GM10266 (cell line): ENCODE measurements around the gene HNRNPA3.
"Not testable (repeated sequence)": the region's sequence is repeated elsewhere in the genome, so short reads cannot be mapped to it uniquely, and the experiment has no call there.

Experiments
- DNase-seq: peaks from one replicate; pipeline ENCODE4 v3.0.0; 2012; ENCODE audit errors: extremely low spot score
- TF ChIP-seq, protein P1 (sequence below): IDR thresholded peaks from 2 replicates; pipeline ENCODE4 v1.5.1; 2012; ENCODE audit warnings: mild to moderate bottlenecking, low read depth; ENCODE audit not compliant: control insufficient read depth, insufficient read depth; ENCODE audit errors: missing control alignments

Gene HNRNPA3

DNA sequence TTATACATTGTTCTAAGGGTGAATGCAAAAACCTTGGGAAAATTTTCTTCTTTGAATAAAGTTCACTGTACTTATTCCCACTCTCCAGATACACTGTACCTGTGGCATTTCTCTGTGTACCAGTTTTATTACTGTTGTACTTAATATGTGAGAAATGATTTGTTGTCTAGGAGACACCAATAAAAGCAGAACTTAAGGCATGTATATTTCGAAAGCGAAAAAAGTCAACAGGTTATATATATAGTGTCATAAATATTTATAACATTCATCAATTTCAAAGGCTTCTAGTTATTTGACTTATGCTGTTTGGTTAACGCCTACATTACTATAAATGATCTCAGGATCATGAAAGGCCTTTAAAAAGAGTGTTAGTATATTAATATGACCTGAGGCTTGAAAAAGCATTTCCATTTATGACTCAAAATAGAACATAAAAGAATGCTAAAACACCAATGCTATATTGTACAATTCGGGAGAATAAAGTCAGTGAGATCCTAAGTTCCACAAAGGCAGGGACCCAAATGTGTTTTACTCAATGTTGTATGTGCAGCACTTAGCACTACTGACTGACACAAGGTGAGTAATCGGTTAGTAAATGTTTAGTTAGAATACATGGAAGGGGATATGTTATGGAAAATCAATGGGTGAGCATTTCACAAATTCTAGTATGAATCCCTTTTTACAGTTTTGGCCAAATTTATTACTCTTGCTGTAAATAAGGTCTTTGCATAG, 32.2 kb upstream of the HNRNPA3 start:
- DNase-seq = no peak
- TF ChIP-seq, protein P1, sequence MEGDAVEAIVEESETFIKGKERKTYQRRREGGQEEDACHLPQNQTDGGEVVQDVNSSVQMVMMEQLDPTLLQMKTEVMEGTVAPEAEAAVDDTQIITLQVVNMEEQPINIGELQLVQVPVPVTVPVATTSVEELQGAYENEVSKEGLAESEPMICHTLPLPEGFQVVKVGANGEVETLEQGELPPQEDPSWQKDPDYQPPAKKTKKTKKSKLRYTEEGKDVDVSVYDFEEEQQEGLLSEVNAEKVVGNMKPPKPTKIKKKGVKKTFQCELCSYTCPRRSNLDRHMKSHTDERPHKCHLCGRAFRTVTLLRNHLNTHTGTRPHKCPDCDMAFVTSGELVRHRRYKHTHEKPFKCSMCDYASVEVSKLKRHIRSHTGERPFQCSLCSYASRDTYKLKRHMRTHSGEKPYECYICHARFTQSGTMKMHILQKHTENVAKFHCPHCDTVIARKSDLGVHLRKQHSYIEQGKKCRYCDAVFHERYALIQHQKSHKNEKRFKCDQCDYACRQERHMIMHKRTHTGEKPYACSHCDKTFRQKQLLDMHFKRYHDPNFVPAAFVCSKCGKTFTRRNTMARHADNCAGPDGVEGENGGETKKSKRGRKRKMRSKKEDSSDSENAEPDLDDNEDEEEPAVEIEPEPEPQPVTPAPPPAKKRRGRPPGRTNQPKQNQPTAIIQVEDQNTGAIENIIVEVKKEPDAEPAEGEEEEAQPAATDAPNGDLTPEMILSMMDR = no peak

DNA sequence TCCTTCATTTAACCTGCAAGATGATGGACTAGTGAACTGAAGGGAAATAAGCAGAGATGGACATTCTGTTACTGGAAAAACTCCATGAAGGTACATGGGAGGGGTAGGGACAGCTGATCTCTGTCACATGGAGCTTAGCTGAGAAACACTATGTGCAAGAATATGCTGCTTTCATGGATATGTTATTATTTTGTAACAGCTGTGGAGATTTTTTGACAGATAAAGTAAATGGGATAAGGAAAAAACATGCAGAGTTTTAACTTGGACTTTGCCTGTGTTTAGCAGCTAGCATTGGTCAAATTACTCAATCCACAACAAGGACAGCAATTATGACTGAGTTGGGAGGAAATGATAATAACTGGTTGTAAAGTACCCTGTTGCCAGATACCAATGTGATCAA, 28.7 kb upstream of the HNRNPA3 start:
- TF ChIP-seq, protein P1 = no peak

DNA sequence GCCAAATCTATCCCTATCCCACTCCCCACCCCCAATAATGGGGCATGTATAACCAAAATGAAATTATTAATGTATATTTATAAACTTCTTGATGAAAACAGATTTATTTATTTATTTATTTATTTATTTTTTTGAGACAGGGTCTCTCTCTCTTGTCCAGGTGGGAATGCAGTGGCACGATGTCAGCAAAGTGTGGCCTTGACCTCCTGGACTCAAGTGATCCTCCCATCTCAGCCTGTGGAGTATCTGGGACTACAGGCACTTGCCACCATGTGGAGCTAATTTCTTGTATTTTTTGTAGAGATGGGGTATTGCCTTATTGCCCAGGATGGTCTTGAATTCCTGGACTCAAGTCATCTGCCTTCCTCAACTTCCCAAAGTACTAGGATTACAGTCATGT, 28.0 kb upstream of the HNRNPA3 start:
- no peak for DNase-seq
- TF ChIP-seq, protein P1 = no peak

More for the DNA sequence above, 28.7 kb upstream of the HNRNPA3 start:
- DNase-seq = no peak

DNA sequence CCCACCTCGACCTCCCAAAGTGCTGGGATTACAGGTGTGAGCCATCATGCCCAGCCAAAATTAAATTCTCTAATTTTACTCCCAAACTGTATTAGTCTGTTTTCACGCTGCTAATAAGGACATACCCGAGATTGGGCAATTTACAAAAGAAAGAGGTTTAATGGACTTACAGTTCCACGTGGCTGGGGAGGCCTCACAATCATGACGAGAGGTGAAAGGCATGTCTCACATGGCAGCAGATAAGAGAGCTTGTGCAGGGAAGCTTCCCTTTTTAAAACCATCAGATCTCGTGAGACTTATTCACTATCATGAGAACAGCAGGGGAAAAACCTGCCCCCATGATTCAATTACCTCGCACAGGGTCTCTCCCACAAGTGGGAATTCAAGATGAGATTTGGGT, 26.6 kb upstream of the HNRNPA3 start:
- not testable (repeated sequence) for DNase-seq

DNA sequence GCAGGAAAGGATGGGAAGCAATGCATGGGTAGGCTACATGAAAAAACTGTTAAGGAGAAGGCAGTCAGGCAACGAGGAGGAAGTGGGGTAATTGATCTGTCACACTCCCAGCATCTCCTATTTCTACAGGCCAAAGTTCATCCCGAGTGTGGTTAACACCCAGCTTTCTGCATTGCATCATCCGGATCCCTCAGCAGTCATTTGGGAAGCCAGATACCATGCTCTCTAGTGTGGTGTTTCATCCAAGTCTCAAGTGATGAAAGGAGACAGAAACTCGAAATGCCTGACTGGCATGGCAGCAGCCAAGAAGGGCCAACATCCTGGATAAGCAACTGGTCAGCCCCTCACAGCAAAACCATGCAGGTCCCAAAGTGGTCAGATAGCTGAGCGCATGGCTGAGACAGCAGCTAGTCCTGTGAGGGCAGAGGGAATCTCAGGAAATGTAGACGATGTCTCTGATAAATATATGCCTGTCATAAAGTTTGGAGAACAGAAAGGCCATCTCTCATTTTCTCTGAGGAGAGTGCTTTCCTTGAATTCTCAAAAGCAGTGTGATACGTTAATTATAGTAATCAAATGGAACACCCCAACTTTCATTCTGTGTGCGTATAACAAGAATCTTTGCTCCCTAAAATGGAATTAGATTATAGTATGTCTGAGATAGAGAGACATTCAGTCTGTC, 24.8 kb upstream of the HNRNPA3 start:
- TF ChIP-seq, protein P1 = no peak
- no peak for DNase-seq

DNA sequence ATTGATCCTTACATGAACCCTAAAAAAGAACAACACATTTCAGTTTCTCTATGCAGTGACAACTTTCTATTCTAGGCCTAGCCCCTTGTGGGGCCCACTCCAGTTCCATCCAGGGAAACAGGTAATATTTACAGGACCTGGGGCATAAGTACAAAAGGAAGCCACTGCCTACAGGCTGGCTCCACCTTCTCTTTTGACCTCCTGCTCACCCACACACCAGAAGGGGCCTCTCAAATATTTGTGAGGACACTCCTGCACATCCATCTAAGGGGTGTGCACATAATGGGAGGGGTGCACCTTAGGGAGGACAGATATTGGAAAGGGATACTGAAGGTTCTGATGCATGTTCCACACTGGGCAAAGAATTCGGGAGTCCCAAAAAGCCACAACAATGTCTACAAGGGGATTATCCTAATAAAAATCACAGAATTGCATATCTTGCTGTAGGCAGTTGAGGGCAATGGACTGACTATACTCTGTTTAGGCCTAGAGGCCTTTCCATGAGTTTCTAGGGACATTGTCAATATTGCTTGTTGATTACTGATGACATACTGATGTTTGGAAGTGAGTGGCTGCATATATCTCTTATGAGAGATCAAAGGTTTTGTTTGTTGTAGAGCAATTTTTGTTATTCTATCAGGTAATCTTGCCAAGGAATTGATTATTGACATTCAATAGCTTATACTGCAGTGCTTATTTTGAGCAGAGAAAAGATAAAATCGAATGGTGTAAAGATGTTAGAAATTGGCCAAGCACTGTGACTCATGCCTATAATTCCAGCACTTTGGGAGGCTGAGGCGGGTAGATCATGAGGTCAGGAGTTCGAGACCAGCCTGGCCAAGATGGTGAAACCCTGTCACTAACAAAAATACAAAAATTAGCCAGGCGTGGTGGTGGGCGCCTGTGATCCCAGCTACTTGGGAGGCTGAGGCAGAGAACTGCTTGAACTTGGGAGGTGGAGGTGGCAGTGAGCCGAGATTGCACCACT, 23.8 kb upstream of the HNRNPA3 start:
- TF ChIP-seq, protein P1 = no peak
- DNase-seq = no peak

DNA sequence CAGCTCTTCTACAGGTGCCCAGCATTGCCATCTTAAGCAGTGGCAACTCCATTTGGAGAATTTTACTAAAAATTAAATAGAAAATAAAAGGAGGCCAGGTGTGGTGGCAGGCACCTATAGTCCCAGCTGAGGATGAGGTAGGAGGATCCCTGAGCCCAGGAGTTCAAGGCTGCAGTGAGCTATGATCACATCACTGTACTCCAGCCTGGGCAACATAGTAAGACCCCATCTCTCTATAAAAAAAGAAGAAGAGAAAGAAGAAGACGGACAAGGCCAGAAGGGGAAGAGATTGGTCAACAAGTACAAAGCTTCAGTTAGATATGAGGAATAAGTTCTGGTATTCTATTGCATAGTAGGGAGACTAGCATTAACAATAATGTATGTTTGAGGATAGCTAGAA, 21.7 kb upstream of the HNRNPA3 start:
- TF ChIP-seq, protein P1 = no peak
- no peak for DNase-seq
